Testis (tissue), 3 donors: ENCODE measurements around the gene RNF148. TPM values are rescaled to one million over a fixed set of nuclear protein-coding genes. Genes with fewer than 3 reads are reported as not detected.

Experiments
- DNase-seq: peaks from one replicate; pipeline ENCODE4 v3.0.0-alpha.2; 2019
- H3K27ac ChIP-seq, 2 donors: fragments of 200-600 bp; sonication (generic); one replicate each; pipeline ENCODE4 v1.5.1; 2019
- H3K27me3 ChIP-seq: fragments of 200-600 bp; sonication (generic); one replicate; pipeline ENCODE4 v1.5.1; 2019
- H3K36me3 ChIP-seq: fragments of 200-600 bp; sonication (generic); one replicate; pipeline ENCODE4 v1.5.1; 2017; ENCODE audit warnings: low read depth; ENCODE audit errors: missing control alignments
- H3K4me1 ChIP-seq: fragments of 200-600 bp; sonication (generic); one replicate; pipeline ENCODE4 v1.5.1; 2019
- H3K4me3 ChIP-seq, 2 donors: fragments of 200-600 bp; sonication (generic); one replicate each; pipeline ENCODE4 v1.5.1; 2017 to 2019
- H3K9me3 ChIP-seq: fragments of 200-600 bp; sonication (generic); one replicate; pipeline ENCODE4 v1.5.1; 2017
- CTCF ChIP-seq, 3 experiments: fragments of 450-650 bp in 2 of 3; fragments of 200-600 bp in 1 of 3; sonication (generic) in 1 of 3; IDR thresholded peaks; one replicate each; pipeline ENCODE4 v1.5.1; 2016 to 2019; ENCODE audit warnings: antibody characterized with exemption in 3 of 3, mild to moderate bottlenecking in 2 of 3, moderate library complexity in 1 of 3
- POLR2A ChIP-seq: fragments of 450-650 bp; IDR thresholded peaks from one replicate; pipeline ENCODE4 v1.6.1; 2017; ENCODE audit warnings: antibody characterized with exemption, mild to moderate bottlenecking, moderate library complexity
- WGBS, 2 donors: methylation state at CpG; one replicate each; pipeline ENCODE4 v1.1.5; 2018; 5-methylcytosine and 5-hydroxymethylcytosine counted together
- intact Hi-C: fragments of 100-400 bp; cut with DNase I; formaldehyde crosslinking; loops from one replicate; pipeline ENCODE4 v1.15.1; 2023; ENCODE audit warnings: low total_unique reads
- polyA plus RNA-seq: library from polyadenylated mRNA; stranded (reverse); fragments of 350-450 nt; fragmentation: Illumina TruSeq; extraction: RNeasy Lipid Tissue Mini Kit (QIAGEN cat#74804); gene quantifications from one replicate; pipeline ENCODE4 v1.2.3, GENCODE V29; 2014; ENCODE audit warnings: low read depth, low replicate concordance; ENCODE audit not compliant: insufficient read depth
- total RNA-seq, 2 donors: library from RNA; depleted of rRNA; stranded (reverse); fragments of >200 nt; gene quantifications; one replicate each; pipeline ENCODE4 v1.2.3, GENCODE V29; 2016

The RNF148 gene
- total and polyA plus RNA-seq, 3 donors from 2014 or later = 16.3 to 37.6 (median 25.6) TPM

GRCh38 chr7:122710916-122711315, 8.2 kb upstream of the RNF148 start:
- Histone ChIP-seq H3K4me1 (no peaks in the 10 kb centered on the region), H3K4me3 (no peak overlapping the region), H3K27me3 (no peaks in the 10 kb centered on the region), H3K9me3 (no peaks in the 10 kb centered on the region), H3K27ac (no peak overlapping the region), H3K36me3 (no peaks in the 10 kb centered on the region)
- intact Hi-C loops = no loop called here
- WGBS, 2 donors = 75 to 93% methylated on average over 1 of the region's 1 CpG
- TF ChIP-seq POLR2A (no peak), CTCF (IDR thresholded peaks at IDR 0.05) (no peak)
- no peak for DNase-seq

GRCh38 chr7:122709930-122710646, 7.4 kb upstream of the RNF148 start:
- 89 to 90% methylated on average over 7 of the region's 7 CpGs for WGBS, 2 donors
- H3K4me1 ChIP-seq = no peaks in the 10 kb centered on the region
- H3K9me3 ChIP-seq = no peaks in the 10 kb centered on the region
- intact Hi-C loops = no loop called here
- no peaks in the 10 kb centered on the region for H3K27me3 ChIP-seq
- no peak for TF ChIP-seq POLR2A
- TF ChIP-seq CTCF (IDR thresholded peaks at IDR 0.05) = no peak
- H3K4me3 ChIP-seq = no peak overlapping the region
- H3K36me3 ChIP-seq = no peaks in the 10 kb centered on the region
- no peak overlapping the region for H3K27ac ChIP-seq
- no peak for DNase-seq

GRCh38 chr7:122706836-122707235, 4.1 kb upstream of the RNF148 start:
- Histone ChIP-seq H3K9me3 (no peaks in the 10 kb centered on the region), H3K27me3 (no peaks in the 10 kb centered on the region), H3K4me3 (no peak overlapping the region), H3K4me1 (no peaks in the 10 kb centered on the region), H3K36me3 (no peaks in the 10 kb centered on the region), H3K27ac (no peak overlapping the region)
- intact Hi-C loops = no loop called here
- TF ChIP-seq POLR2A (no peak), CTCF (IDR thresholded peaks at IDR 0.05) (no peak)
- DNase-seq = no peak
- 65 to 76% methylated on average over 2 of the region's 2 CpGs for WGBS, 2 donors

GRCh38 chr7:122699017-122699416, 3.7 kb downstream of the RNF148 start, which contains the start of gene RNF133:
RNF133 (minus strand) TSS chr7:122699117; CDS start chr7:122698918, 199 bp downstream.
- H3K36me3 ChIP-seq = no peaks in the 10 kb centered on the region
- no peak for DNase-seq
- intact Hi-C loops = no loop called here
- no peak for TF ChIP-seq POLR2A
- TF ChIP-seq CTCF (IDR thresholded peaks at IDR 0.05) = no peak
- H3K27me3 ChIP-seq = no peaks in the 10 kb centered on the region
- no peaks in the 10 kb centered on the region for H3K4me1 ChIP-seq
- no peaks in the 10 kb centered on the region for H3K9me3 ChIP-seq
- no peak within 1 kb of the TSS for H3K27ac ChIP-seq
- no peak within 1 kb of the TSS for H3K4me3 ChIP-seq

- Histone ChIP-seq H3K27me3 (no peaks in the 10 kb centered on the region), H3K9me3 (no peaks in the 10 kb centered on the region), H3K36me3 (no peaks in the 10 kb centered on the region), H3K4me3 (no peak overlapping the region), H3K4me1 (no peaks in the 10 kb centered on the region), H3K27ac (no peak overlapping the region)
- 93 to 100% methylated on average over 1 of the region's 1 CpG for WGBS, 2 donors
- intact Hi-C loops = no loop called here
- no peak for DNase-seq
- no peak for TF ChIP-seq CTCF (IDR thresholded peaks at IDR 0.05)
- TF ChIP-seq POLR2A = no peak
Observed at GRCh38 chr7:122695816-122696215, 6.9 kb downstream of the RNF148 start.
